CD4-positive, alpha-beta T cell treated with Interleukin-21 for 1 hour (primary cell): ENCODE measurements around the gene USP32.

Experiments
- DNase-seq: peaks from one replicate; pipeline ENCODE4 v3.0.0-alpha.2; 2020

Gene USP32

GRCh38 chr17:60147553-60148223 lies 244.2 kb downstream of the USP32 start:
- no peak for DNase-seq

GRCh38 chr17:60146206-60146605 lies 245.7 kb downstream of the USP32 start:
- no peak for DNase-seq

- no peak for DNase-seq
Observed at GRCh38 chr17:60145006-60145935, 246.7 kb downstream of the USP32 start.

- peak; percentile 73 for DNase-seq
Observed at GRCh38 chr17:60142872-60143499, 248.9 kb downstream of the USP32 start.

GRCh38 chr17:60141111-60142018 lies 250.6 kb downstream of the USP32 start:
- no peak for DNase-seq

- DNase-seq = peak; percentile 65
Observed at GRCh38 chr17:60139438-60140285, 252.3 kb downstream of the USP32 start.

GRCh38 chr17:60138769-60139437 lies 253.0 kb downstream of the USP32 start:
- DNase-seq = no peak

- DNase-seq = no peak
Observed at GRCh38 chr17:60137731-60138130, 254.2 kb downstream of the USP32 start.

- DNase-seq = no peak
Observed at GRCh38 chr17:60135951-60136666, 255.8 kb downstream of the USP32 start.

GRCh38 chr17:60135151-60135950 lies 256.6 kb downstream of the USP32 start:
- DNase-seq = peak; percentile 83

GRCh38 chr17:60134396-60135150 lies 257.4 kb downstream of the USP32 start:
- peak; percentile 28 for DNase-seq

GRCh38 chr17:60130466-60130865 lies 261.5 kb downstream of the USP32 start:
- DNase-seq = no peak

- no peak for DNase-seq
Observed at GRCh38 chr17:60129164-60129563, 262.8 kb downstream of the USP32 start.
